ENCODE measurements around the gene MDFI.

The MDFI gene

GRCh38 chr6:41688256-41688965, 50.1 kb downstream of the MDFI start:
- Histone ChIP-seq H3K36me3 (peaks cover 82% of the 10 kb centered on the region), H3K4me1 (ENCODE audit: control insufficient read depth in 1 of 2, insufficient read depth in 1 of 2, low read depth in 1 of 2, low read length in 1 of 2) (peaks cover 4 to 5% of the 10 kb centered on the region in 2 experiments), H3K4me3 (ENCODE audit: low read depth in 1 of 2, low read length in 1 of 2) (no peak overlapping the region), H3K27ac (no peak overlapping the region), H3K27me3 (peaks cover under 1% of the 10 kb centered on the region), H3K9me3 (no peaks in the 10 kb centered on the region)
- TF ChIP-seq, protein P1, sequence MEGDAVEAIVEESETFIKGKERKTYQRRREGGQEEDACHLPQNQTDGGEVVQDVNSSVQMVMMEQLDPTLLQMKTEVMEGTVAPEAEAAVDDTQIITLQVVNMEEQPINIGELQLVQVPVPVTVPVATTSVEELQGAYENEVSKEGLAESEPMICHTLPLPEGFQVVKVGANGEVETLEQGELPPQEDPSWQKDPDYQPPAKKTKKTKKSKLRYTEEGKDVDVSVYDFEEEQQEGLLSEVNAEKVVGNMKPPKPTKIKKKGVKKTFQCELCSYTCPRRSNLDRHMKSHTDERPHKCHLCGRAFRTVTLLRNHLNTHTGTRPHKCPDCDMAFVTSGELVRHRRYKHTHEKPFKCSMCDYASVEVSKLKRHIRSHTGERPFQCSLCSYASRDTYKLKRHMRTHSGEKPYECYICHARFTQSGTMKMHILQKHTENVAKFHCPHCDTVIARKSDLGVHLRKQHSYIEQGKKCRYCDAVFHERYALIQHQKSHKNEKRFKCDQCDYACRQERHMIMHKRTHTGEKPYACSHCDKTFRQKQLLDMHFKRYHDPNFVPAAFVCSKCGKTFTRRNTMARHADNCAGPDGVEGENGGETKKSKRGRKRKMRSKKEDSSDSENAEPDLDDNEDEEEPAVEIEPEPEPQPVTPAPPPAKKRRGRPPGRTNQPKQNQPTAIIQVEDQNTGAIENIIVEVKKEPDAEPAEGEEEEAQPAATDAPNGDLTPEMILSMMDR (IDR thresholded peaks at IDR 0.05): no peak

DNA sequence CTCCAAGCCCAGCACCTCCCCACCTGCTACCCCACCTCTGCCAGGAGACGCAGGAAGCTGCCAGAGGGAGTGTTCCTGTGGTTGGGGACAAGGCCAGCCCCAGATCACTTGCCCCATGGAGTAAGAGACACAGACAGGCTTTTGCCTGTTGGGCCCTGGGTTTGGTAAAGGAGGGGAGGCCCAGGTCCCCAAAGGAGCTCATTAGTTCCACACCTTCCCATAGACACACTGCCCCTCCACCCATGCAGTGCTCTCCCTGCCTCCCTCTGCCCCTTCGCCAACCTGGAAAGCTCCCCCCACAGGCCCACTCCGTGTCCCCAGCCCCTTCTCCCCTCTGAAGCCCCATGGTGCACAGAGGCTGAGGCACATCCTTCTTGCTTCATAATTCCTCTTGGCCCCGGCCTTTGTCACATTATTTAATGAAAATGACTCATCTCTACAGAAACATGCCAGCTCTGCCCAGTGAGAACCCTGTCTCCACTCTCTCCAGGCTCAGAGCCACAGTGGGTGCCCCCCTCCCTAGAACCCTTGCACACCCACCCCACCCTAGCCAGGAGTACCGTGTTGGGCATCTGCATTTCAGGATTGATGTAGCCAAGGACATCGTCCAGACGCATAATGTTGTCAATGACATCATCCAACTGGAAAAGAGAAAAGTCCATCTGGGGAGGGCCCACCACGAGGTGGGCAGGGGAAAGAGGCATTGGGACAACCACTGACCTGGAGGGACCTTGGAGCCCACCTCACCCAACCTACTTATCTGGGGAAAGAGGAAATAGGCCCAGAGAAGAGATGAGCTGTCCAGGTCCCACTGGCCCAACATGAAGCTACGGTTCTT, 51.1 kb downstream of the MDFI start:
- H3K9me3 ChIP-seq: no peaks in the 10 kb centered on the region
- peaks cover 73% of the 10 kb centered on the region for H3K36me3 ChIP-seq
- TF ChIP-seq, protein P1 (IDR thresholded peaks at IDR 0.05): no peak
- no peak overlapping the region for H3K27ac ChIP-seq
- no peaks in the 10 kb centered on the region for H3K27me3 ChIP-seq
- no peaks in the 10 kb centered on the region for H3K4me1 ChIP-seq (ENCODE audit: control insufficient read depth in 1 of 2, insufficient read depth in 1 of 2, low read depth in 1 of 2, low read length in 1 of 2)
- no peak overlapping the region for H3K4me3 ChIP-seq (ENCODE audit: low read depth in 1 of 2, low read length in 1 of 2)

- Histone ChIP-seq H3K36me3 (peaks cover 63% of the 10 kb centered on the region), H3K27me3 (no peaks in the 10 kb centered on the region), H3K4me1 (ENCODE audit: control insufficient read depth in 1 of 2, insufficient read depth in 1 of 2, low read depth in 1 of 2, low read length in 1 of 2) (no peaks in the 10 kb centered on the region), H3K4me3 (ENCODE audit: low read depth in 1 of 2, low read length in 1 of 2) (no peak overlapping the region), H3K27ac (no peak overlapping the region), H3K9me3 (no peaks in the 10 kb centered on the region)
- TF ChIP-seq, protein P1 (IDR thresholded peaks at IDR 0.05): no peak
These were observed 52.5 kb downstream of the MDFI start for GRCh38 chr6:41690541-41691330.

GRCh38 chr6:41691426-41692079, 53.3 kb downstream of the MDFI start:
- H3K36me3 ChIP-seq: peaks cover 61% of the 10 kb centered on the region
- no peaks in the 10 kb centered on the region for H3K4me1 ChIP-seq (ENCODE audit: control insufficient read depth in 1 of 2, insufficient read depth in 1 of 2, low read depth in 1 of 2, low read length in 1 of 2)
- H3K27ac ChIP-seq: no peak overlapping the region
- H3K9me3 ChIP-seq: no peaks in the 10 kb centered on the region
- no peaks in the 10 kb centered on the region for H3K27me3 ChIP-seq
- no peak overlapping the region for H3K4me3 ChIP-seq (ENCODE audit: low read depth in 1 of 2, low read length in 1 of 2)
- TF ChIP-seq, protein P1 (IDR thresholded peaks at IDR 0.05): no peak

DNA sequence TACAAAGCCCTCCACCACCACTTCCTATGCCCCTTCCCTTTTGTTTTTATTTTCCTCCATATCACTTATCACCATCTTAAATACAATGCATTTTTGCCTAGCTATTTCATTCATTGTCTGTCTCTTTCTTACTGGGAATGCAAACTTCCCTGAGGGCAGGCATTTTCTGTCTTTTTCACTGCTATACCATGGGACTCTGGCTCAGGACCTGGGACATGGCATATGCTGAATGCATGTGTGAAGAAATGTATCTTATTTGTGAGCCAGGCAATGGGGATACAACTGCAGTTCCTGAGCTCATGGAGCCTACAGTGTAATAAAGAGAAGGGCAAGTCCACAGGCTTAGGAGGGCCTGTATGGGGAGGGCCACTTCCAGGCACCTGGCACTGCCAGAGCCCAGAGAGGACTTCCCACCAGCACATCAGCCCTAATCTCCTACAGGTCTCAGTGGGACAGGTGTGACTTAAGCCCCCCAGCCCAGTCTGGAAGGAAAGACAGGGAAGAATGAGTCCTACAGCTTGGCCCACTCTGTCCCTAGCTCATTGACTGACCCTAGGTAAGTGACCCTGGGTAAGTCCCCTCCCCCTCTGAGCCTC, 53.9 kb downstream of the MDFI start:
- H3K4me1 ChIP-seq (ENCODE audit: control insufficient read depth in 1 of 2, insufficient read depth in 1 of 2, low read depth in 1 of 2, low read length in 1 of 2): no peaks in the 10 kb centered on the region
- no peak overlapping the region for H3K27ac ChIP-seq
- TF ChIP-seq, protein P1 (IDR thresholded peaks at IDR 0.05): no peak
- H3K36me3 ChIP-seq: peaks cover 60% of the 10 kb centered on the region
- H3K27me3 ChIP-seq: no peaks in the 10 kb centered on the region
- H3K9me3 ChIP-seq: no peaks in the 10 kb centered on the region
- H3K4me3 ChIP-seq (ENCODE audit: low read depth in 1 of 2, low read length in 1 of 2): no peak overlapping the region
